Effector CD4-positive, alpha-beta T cell (primary cell): ENCODE measurements around the gene NTRK1.

Source experiments
- DNase-seq: peaks from one replicate; pipeline ENCODE4 v3.0.0-alpha.2; 2020
- total RNA-seq: gene quantifications from one replicate; lab custom pipeline; 2026; lab: John Stamatoyannopoulos, UW

NTRK1 gene
- total RNA-seq, result 1.7 reads per million

GRCh38 chr1:156860628-156861423 is at the start of gene NTRK1:
Gene NTRK1 (plus strand): TSS chr1:156860865. CDS start chr1:156860935, 70 bp downstream.
- DNase-seq, result peak; percentile 31

GRCh38 chr1:156811168-156811567 is 49.5 kb upstream of the NTRK1 start:
- no peak for DNase-seq

GRCh38 chr1:156812293-156812990 is 48.2 kb upstream of the NTRK1 start:
- DNase-seq, result no peak

GRCh38 chr1:156813298-156813697 is 47.4 kb upstream of the NTRK1 start:
- DNase-seq, result no peak

GRCh38 chr1:156813750-156814570 is 46.7 kb upstream of the NTRK1 start:
- peak; percentile 71 for DNase-seq

GRCh38 chr1:156814571-156815260 is 45.9 kb upstream of the NTRK1 start:
- peak; percentile 59 for DNase-seq

GRCh38 chr1:156815307-156815826 is 45.3 kb upstream of the NTRK1 start:
- no peak for DNase-seq

GRCh38 chr1:156815961-156816422 is 44.7 kb upstream of the NTRK1 start:
- DNase-seq, result no peak

GRCh38 chr1:156816561-156817328 is 43.9 kb upstream of the NTRK1 start, which contains the start of gene SH2D2A:
Gene SH2D2A (minus strand): TSS chr1:156816848. CDS start chr1:156816708, 140 bp downstream.
- DNase-seq, result peak; percentile 94

- no peak for DNase-seq
These were observed 38.9 kb upstream of the NTRK1 start for GRCh38 chr1:156821801-156822200.

GRCh38 chr1:156822680-156823079 is 38.0 kb upstream of the NTRK1 start:
- no peak for DNase-seq

- no peak for DNase-seq
These were observed 37.4 kb upstream of the NTRK1 start for GRCh38 chr1:156823210-156823790.

GRCh38 chr1:156826630-156827029 is 34.0 kb upstream of the NTRK1 start:
- no peak for DNase-seq

- no peak for DNase-seq
These were observed 32.1 kb upstream of the NTRK1 start for GRCh38 chr1:156828400-156829124.

- no peak for DNase-seq
These were observed 28.2 kb upstream of the NTRK1 start for GRCh38 chr1:156832434-156832833.

GRCh38 chr1:156833603-156834002 is 27.1 kb upstream of the NTRK1 start:
- DNase-seq, result no peak

GRCh38 chr1:156834322-156834721 is 26.3 kb upstream of the NTRK1 start:
- DNase-seq, result no peak

- peak; percentile 17 for DNase-seq
These were observed 24.5 kb upstream of the NTRK1 start for GRCh38 chr1:156836041-156836654.

- no peak for DNase-seq
These were observed 23.8 kb upstream of the NTRK1 start for GRCh38 chr1:156836892-156837291.

GRCh38 chr1:156838972-156839371 is 21.7 kb upstream of the NTRK1 start:
- peak; percentile 34 for DNase-seq
